ENCODE data around the gene GLIPR2. TPM values are rescaled to one million over a fixed set of nuclear protein-coding genes. Genes with fewer than 3 reads are reported as not detected.
"Not testable (repeated sequence)": the region's sequence is repeated elsewhere in the genome, so short reads cannot be mapped to it uniquely, and the experiment has no call there.

GLIPR2 gene
- total RNA-seq, 1 experiment from 2014 or later, result 0.35 TPM

DNA sequence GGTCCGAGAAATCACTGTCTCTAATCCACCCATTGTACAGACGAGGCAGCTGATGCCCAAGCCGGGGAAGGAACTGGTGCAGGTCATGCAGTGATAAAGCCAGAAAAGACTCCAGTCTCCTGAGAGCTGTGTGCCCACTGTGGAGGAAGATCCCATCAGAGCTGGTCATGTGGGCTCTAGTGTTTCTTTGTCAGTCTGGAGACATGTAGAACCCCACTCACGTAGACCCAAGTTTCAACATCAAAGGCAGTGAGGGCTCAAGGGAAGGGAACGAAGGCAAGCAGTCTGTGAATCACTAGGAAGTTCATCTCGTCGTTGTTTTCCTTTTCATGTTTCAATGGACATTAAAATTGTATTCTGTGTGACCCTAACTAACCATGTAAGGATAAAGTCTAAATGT lies 14.6 kb upstream of the GLIPR2 start:
- DNase-seq (ENCODE audit: extremely low read depth, low read depth), result no peak

DNA sequence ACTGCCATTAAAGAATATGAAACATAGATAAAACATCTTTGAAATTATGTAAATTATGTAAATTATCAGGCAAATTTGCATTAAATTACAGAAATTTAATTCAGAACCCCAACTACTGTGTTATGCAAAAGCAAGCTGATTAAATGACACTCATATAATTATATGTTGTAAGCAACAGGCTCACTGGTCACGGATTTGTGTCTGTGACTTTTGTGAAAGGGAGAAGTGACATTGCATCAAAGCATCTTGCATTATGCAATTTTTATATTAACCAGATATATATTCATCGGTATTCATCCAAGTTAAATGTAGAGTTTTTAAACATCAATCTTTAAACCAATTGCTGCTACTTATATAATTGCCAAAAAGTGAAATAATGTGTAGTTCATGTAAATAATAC lies 13.0 kb upstream of the GLIPR2 start:
- DNase-seq (ENCODE audit: extremely low read depth, low read depth), result no peak

DNA sequence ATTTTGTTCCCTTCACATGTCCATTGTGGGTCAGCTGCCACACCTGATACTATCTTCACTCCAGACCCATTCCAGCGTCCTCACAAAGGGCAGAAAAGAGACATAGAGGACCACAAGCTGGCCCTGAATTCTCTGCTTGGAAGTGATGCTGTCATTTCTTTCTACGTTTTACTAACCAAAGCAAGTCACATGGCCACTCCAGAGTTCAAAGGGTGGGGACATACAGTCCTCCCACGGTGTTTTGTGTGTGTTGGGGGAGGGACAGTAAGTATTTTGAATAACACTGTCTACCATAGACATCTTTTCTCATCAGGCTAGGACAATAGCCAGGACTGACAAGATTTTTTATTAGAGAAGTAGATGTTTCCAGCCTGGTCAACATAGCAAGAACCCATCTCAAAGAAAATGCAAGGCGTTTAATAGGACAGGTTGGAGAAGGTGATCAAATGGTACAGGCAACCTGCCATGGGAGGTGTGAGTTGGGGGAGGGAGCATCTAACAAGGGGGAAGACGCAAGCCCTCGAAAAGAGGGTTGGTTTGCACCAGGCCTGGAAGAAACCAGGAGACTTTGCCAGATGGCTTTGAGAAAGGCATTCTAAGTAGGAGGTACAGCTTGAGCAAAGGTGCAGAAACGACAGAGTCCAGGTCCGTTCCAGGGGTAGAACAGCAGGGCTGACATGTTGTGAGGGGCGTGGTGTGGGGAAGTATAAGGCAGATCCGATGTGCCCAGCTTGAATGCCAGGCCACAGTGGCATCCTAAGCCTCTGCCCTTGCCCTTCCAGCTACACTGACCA lies 11.3 kb upstream of the GLIPR2 start:
- DNase-seq (ENCODE audit: extremely low read depth, low read depth), result no peak

DNA sequence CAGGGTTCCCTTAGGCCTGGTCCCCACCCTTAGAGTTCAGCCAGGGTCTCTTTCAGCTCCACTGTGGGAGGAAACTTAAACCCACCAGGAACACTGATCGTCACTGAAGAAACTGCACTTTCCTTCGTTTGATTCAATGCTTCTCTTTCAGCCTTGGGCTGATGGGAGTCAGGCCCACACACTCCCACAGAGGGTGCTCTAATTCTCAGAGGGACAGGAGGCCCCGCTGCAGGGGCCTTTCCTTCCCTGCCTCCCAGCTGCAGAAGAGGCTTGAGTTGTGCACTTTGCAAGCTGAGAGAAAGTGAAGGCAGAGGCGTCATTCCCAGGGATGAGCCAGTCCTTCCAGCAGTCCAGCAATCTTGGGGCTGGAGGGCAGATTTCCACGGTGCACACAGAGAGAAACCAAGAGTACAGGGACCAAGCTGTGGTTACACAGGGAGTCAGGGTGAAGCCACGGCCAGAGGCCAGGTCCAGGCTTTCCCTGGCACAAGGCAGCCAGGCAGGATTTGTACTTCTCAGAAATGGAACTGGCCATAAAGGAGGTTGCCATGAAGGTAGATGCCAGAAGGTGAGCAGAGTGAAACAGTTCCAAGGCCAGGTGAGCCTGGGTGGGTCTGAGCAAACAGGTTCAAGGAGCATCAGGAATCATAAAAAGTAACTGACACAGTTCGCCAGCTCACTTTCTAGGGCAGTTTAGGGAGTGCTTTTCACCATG lies 10.4 kb upstream of the GLIPR2 start:
- no peak for DNase-seq (ENCODE audit: extremely low read depth, low read depth)

DNA sequence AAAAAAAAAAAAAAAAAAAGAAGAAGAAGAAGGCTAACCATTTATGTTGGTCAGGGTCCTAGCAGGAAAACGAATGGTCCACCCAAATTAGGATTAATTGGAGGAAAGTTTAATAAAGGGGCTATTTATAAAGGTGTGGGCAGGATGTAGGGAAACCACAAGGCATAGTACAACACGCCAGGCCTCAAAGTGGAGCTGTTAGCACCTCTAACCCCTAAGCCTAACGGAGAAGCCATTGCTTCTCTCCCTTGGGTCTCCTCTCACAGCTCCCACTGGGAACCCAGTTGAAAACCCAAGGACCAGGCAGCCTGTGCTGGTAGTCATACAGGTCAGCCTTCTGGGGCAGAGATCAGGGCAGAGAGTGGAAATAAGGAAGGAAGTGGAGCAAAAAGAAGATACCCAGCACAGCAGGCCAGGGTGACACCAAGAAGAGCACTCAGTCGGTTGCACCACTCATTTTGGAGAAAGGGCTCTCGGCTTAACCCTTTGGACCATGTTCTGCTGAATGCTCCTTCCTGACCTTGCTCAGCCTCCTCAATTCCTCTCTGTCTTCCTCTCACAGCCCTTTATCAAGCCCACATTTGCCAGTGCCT lies 8.8 kb upstream of the GLIPR2 start:
- no peak for DNase-seq (ENCODE audit: extremely low read depth, low read depth)

DNA sequence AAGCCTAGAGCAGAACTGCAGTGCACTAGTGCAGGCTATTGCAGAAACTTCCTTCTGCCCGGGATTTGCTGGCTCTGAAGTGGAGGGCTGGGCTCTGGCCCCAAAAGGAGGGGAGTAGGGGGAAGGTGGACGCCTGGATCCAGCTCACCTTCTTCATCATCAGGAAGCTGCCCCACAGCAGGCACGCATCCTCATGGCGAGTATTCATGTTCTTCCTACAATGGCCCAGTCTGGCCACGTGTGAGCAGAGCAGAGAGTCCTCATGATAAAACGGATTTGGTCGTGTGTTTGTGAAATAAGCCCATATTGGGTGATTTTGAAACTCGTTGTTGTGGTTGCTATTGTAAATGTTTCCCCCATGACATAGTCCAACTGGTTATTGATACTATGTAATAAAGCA lies 8.2 kb upstream of the GLIPR2 start:
- DNase-seq (ENCODE audit: extremely low read depth, low read depth), result no peak

DNA sequence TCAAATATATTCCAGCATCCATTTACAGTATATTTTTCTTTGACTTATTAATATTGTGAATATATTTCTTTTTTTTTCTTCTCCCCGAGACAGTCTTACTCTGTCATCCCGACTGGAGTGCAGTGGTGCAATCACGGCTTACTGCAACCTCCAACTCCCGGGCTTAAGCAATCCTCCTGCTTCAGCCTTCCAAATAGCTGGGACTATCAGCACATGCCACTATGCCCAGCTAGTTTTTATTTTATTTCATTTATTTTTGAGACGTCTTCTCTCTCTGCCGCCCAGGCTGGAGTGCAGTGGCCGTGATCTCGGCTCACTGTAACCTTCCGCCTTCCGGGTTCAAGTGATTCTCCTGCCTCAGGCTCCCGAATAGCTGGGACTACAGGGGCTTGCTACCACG lies 7.4 kb upstream of the GLIPR2 start:
- no peak for DNase-seq (ENCODE audit: extremely low read depth, low read depth)

DNA sequence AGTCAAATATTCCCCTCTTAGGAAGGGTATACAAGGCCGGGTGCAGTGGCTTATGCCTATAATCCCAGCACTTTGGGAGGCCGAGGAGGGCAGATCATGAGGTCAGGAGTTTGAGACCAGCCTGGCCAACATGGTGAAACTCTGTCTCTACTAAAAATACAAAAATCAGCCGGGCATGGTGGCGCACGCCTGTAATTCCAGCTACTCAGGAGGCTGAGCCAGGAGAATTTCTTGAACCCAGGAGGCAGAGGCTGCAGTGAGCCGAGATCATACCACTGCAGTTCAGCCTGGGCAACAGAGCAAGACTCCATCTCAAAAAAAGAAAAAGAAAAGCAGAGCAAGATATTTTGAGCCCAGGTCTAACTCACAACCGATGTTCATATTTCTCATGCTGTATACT lies 4.9 kb upstream of the GLIPR2 start:
- DNase-seq (ENCODE audit: extremely low read depth, low read depth), result not testable (repeated sequence)

DNA sequence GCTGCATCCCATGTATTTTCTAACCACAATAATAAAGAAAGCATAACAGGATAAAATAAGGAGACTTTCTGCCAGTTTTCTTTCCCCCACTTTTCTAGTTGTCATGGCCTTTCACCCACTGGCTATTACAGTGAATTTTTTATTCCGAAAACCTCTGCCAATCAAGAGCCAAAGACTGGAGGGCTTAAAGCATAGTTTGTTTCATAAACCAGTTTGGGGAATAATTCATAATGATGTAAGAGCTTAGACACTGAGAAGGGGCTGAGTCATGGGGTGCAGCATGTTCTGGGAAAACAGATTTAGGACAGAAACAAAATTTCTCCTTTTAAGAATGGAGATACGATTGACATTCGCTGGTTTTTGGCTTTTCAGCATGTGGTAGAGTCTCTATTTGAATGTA lies 4.4 kb upstream of the GLIPR2 start:
- DNase-seq (ENCODE audit: extremely low read depth, low read depth), result no peak

DNA sequence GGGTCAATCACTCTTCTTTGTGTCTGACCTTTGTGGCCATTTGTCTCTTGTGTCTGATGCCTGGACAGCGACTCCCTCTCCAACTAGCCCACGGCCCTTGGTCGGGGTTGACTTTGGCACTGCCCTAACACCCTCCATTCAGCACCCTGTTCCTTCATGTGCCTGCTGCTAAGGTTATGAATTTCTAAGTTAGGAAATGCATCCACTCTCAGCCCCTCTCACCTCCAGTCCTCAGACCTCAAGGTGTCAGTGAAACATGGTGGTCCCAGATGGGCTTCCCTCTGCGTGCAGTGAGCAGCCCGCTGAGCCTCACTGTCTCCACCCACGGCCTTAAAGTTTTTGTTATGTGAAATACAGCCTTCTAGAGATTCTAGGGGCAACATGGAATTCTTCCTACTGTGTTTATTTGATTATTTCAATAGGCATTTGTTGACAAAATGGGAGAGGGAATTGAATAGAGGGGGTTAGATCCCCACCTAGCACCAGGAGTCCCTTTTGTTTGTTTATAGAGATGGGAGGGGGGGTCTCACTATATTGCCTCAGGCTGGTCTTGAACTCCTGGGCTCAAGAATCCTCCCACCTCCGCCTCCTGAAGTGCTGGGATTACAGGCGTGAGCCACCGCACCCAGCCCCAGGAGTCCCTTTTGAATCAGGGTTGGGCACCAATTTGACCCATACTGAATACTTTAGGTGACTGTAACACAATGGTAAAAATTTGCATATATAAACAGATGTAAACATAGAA lies 1.6 kb upstream of the GLIPR2 start:
- DNase-seq (ENCODE audit: extremely low read depth, low read depth), result no peak

DNA sequence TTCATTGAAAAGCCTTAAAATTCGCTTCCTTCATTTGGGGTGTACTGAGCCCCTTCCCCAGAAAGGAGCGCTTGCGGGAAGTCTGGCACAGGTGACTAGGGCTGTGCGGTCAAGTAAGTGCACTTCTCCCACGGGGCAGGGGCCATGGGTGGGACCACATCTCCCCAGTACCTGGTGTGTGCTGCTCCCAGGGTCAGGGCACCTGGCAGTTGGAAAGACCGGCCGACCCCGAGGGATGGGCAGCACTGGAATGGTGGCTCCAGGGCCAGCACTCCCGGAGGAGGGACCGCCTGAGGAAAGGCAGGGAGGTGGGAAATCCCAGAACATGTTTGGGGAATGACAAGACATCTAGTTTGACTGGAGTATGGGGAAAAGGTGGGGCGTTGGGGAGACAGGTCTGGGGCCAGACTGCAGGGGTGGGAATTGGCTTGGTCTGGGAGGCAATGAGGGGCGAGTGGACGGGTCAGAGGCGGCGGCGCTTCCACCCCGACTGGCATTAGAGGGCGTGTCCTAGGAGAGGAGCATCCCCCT lies 727 bp upstream of the GLIPR2 start:
- DNase-seq (ENCODE audit: extremely low read depth, low read depth), result no peak

DNA sequence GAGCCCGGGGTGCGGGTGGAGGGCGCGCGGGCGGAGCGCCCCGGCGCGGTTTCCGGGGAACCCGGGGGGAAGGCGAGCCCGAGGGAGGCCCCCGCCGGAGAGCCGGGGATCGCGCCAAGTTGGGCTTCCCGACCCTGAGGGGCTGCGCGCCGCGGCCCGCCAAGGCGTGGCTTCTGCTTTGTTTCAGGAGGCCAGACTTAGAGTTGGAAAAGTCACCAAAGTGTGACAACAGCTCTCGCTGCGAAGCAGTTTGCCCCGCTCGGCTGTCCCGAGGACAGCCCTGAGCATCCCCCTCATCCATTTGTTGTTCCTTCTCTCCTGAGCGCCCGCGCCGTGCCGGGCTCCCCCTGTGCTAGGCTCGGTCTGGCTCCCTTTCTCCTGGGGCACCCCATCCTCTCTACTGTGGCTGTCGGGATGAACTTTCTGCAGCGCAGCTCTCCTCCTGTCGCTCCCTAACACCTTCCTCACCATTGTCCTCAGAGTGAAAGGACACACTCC lies 410 bp downstream of the GLIPR2 start:
- no peak for DNase-seq (ENCODE audit: extremely low read depth, low read depth)

DNA sequence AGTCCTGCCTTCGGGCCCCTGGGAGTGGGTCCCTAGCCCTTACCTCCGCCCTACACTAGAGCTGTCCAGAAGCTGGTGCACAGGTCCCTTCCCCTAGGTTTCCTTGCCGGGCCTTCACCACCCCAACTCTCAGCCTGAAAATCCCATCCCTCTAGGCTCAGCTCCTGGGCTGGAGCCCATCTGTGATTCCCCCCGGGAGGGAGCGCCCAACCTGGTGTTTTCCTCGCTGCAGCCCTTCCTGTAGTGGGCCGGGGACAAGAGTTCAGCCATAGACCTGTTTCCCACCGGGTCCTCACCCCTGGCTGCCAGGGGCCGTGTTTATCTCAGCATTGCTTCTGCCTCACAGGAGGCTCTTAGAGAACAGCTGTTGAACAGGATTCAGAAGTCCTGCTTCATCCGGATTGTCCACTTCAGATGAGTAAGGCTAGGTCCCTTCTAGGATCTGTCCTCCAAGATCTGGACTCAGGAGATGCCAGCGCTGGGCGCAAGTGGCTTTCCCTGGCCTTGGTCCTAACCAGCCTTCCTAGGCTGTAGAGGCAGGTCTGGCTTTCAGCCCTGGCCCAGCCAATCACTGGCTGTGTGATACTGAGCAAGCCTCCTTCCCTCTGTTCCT lies 965 bp downstream of the GLIPR2 start:
- no peak for DNase-seq (ENCODE audit: extremely low read depth, low read depth)

DNA sequence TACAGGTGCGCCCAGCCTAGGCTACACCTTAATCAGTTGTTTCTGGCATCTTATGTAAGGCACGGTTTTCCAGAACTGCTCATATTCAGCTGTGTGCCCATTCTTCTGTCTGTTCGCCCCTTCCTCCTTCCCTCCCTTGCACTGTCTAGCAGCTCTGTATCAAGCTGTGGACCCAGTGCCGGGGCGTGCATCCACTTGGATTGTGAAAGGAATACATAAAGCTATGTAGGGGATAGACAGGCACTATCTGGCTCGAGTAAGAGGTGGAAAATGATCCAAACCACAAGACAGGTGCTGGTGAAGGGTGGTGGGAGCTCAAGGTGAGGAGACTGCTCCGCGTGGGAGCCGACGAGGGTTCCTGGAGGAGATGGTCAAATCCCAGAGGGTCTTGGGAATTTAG lies 2.0 kb downstream of the GLIPR2 start:
- DNase-seq (ENCODE audit: extremely low read depth, low read depth), result no peak

DNA sequence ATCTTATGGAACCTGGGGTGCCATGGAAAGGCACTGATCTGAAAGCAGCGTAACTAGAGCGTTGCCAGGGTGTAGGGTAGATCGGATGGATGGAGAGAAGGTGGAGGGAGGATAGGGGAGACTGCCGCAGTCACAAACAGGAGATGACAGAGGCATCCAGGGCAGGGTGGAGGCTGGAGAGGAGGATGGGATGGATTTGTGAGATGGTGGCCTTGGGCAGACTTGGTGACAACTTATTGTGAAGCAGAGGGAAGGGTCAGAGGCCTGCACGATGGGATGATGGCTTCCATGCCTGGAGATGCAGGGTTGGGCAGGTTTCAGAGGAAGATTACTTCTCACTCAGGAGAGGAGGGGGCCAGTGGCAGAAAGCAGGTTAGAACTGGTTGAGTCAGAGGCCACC lies 2.4 kb downstream of the GLIPR2 start:
- no peak for DNase-seq (ENCODE audit: extremely low read depth, low read depth)

DNA sequence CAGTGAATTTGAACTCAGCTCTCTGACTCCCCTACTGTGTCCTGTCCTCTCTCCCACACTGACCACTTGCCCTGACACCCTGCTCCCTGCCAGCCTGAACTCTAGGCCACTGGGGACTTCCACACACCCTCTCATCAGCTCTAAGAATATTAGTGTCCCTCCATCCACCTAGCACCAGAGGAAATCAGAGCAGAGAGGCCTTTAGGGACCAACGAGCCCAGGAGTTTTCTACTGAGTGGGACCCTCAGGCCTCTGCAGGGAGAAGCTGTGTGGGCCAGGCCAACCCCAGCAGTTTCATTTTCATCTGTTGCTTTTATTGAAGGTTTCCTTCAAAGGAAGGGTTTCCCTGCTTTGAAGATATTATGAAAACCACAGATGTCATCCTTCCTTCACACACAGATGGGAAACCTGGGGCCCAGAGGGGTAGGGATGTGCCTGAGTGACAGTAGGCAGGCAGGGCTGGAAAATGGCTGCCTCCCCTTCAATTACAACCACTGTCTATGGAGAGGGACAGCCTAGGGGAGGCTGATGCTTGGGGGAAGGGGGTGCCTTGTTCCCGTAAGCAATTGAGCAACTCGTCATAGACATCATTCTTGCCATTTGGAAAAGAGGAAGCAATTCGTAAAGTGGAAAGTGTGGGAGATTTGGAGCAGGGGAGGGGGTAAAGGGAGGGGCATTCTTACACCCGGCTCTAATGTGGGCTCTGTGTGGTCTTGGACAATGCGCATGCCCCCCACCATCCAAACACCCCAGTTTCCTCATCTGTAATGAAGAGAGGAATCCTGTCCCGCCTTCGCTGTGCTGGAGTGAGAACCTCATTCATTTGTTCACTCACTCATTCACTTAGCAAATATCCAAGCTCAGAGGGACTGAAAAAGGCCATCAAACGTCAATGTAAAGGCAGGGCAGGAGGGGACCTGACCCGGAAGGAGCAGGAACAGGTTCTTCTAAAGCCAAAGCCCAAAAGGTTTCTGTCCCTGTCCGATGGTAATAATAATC lies 3.9 kb downstream of the GLIPR2 start:
- no peak for DNase-seq (ENCODE audit: extremely low read depth, low read depth)

DNA sequence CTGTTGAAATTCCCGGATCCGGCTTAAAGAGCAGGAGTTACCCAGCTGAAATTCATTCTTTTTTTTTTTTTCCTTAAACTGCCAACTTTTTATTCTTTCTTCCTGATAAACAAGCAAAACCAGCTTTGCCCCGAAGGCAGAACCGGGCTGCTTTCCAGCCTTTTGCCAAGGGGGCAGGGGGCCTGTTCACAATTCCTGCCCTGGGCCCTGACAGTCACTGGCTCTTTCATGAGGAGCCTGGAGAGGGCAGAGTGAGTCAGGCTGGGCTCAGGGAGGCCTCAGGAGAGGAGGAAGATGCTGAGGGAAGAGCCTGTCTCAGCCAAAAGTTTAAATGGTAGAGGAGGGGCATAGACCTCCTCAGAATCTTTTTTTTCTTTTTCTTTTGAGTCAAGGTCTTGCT lies 4.8 kb downstream of the GLIPR2 start:
- DNase-seq (ENCODE audit: extremely low read depth, low read depth), result no peak

DNA sequence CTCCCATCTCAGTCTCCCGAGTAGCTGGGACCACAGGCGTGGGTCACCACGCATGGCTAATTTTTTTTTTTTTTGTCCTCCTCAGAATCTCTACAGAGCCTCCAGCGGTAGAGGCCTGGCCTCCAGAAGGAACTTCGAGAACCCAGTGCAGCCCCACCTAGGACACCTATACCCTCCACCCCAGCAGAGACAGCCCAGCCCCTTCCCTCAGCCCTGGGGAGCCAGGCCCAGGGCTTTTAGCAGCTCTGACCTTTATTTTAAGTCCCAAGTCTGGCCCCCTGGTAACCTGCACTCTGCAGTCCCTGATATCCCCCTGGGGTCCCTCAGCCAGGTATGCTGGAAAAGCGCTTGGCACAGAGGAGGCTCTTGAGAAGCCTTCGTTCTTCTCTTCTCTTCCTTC lies 5.2 kb downstream of the GLIPR2 start:
- DNase-seq (ENCODE audit: extremely low read depth, low read depth), result no peak
